Right hindlimb (tissue), 1 donor: ENCODE results near the gene FBXO36.
"Not testable (repeated sequence)": the region's sequence is repeated elsewhere in the genome, so short reads cannot be mapped to it uniquely, and the experiment has no call there.

ENCODE experiments used
- DNase-seq: peaks from one replicate; pipeline ENCODE4 v3.0.0-alpha.2; 2018

Gene FBXO36

GRCh38 chr2:229914171-229914570, 8.1 kb upstream of the FBXO36 start:
- no peak for DNase-seq

- no peak for DNase-seq
Observed at GRCh38 chr2:229917793-229918192, 4.5 kb upstream of the FBXO36 start.

GRCh38 chr2:229920011-229920641, 2.2 kb upstream of the FBXO36 start:
- DNase-seq, result peak; percentile 25

- DNase-seq, result peak; percentile 83
Observed at GRCh38 chr2:229921101-229921891, 1.0 kb upstream of the FBXO36 start.

- peak; percentile 97 for DNase-seq
Observed at GRCh38 chr2:229921892-229922448, 333 bp upstream of the FBXO36 start, which contains the start of gene TRIP12. Gene TRIP12, minus strand, starts transcription at chr2:229922009. Its CDS starts 41,930 bp downstream, at chr2:229880079.

GRCh38 chr2:229924541-229924940, 2.2 kb downstream of the FBXO36 start:
- DNase-seq, result not testable (repeated sequence)

- DNase-seq, result no peak
Observed at GRCh38 chr2:229925201-229925600, 2.9 kb downstream of the FBXO36 start.

GRCh38 chr2:229927817-229928321, 5.6 kb downstream of the FBXO36 start:
- DNase-seq, result no peak

- no peak for DNase-seq
Observed at GRCh38 chr2:229930656-229931055, 8.4 kb downstream of the FBXO36 start.

GRCh38 chr2:229931241-229931640, 8.9 kb downstream of the FBXO36 start:
- DNase-seq, result no peak

- DNase-seq, result no peak
Observed at GRCh38 chr2:229937537-229937936, 15.2 kb downstream of the FBXO36 start.

GRCh38 chr2:229942671-229943070, 20.4 kb downstream of the FBXO36 start:
- no peak for DNase-seq

- no peak for DNase-seq
Observed at GRCh38 chr2:229943171-229943570, 20.9 kb downstream of the FBXO36 start.

- DNase-seq, result no peak
Observed at GRCh38 chr2:229943770-229944449, 21.6 kb downstream of the FBXO36 start.

- DNase-seq, result no peak
Observed at GRCh38 chr2:229945975-229946374, 23.7 kb downstream of the FBXO36 start.

GRCh38 chr2:229947544-229947943, 25.2 kb downstream of the FBXO36 start:
- DNase-seq, result no peak

- no peak for DNase-seq
Observed at GRCh38 chr2:229952256-229952835, 30.0 kb downstream of the FBXO36 start.

- no peak for DNase-seq
Observed at GRCh38 chr2:229955663-229956062, 33.4 kb downstream of the FBXO36 start.

GRCh38 chr2:229956491-229956890, 34.2 kb downstream of the FBXO36 start:
- DNase-seq, result no peak

GRCh38 chr2:229963596-229963995, 41.3 kb downstream of the FBXO36 start:
- not testable (repeated sequence) for DNase-seq

GRCh38 chr2:229969921-229970320, 47.6 kb downstream of the FBXO36 start:
- DNase-seq, result no peak

GRCh38 chr2:229970406-229970805, 48.1 kb downstream of the FBXO36 start:
- no peak for DNase-seq

GRCh38 chr2:229971298-229971790, 49.0 kb downstream of the FBXO36 start:
- no peak for DNase-seq
